ENCODE data around the gene EEF1AKMT2.

The EEF1AKMT2 gene

DNA sequence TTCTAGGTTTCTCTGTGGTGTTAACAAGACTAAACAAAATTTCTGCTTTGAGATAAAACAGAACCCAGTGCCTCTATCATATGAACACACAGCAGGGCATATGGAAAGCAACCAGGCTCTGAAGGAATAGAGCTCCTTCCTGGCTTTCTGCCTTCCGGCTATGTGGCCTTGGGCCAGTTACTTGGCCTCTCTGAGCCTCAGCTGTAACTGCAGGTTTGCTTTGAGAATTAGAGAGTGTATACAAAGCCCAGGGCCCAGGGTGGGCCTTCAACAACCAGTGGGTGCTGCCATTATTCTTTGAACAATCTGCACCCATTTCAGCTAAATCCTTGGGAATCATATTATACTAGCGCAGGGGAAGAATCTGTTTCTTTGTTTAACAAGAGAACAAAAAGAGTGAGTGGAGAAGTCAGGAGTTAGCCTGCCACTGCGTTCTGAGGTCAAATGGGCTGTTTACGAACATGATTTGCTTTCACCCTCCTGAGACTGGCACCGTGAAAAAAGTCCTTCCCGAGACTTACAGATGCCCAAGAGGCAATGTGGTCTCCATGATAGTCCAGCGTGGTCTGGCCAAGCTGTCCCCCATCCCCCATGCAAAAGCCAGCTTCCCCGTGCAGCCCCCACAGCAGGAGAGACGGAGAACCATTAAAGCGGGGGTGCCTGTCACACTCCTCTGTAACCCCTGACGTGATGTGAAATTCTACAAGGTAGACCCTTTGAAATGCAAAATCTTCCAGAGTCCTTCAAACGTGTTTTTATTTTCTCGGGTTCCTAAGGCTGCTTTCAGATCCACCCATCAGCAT is 52.4 kb downstream of the EEF1AKMT2 start:
- DNase-seq (no peak), ATAC-seq (replicated peaks) (no peak)
- Mint-ChIP-seq H3K27ac (peak overlapping the region; percentile 96 to 98), H3K36me3 (ENCODE audit: insufficient read depth) (peaks cover 54% of the 10 kb centered on the region), H3K9me3 (no peaks in the 10 kb centered on the region), H3K27me3 (no peaks in the 10 kb centered on the region), H3K4me1 (ENCODE audit: low read depth in 2 of 2) (peaks cover 76 to 83% of the 10 kb centered on the region in 2 donors), H3K4me3 (peak overlapping the region; percentile 91 to 93)

DNA sequence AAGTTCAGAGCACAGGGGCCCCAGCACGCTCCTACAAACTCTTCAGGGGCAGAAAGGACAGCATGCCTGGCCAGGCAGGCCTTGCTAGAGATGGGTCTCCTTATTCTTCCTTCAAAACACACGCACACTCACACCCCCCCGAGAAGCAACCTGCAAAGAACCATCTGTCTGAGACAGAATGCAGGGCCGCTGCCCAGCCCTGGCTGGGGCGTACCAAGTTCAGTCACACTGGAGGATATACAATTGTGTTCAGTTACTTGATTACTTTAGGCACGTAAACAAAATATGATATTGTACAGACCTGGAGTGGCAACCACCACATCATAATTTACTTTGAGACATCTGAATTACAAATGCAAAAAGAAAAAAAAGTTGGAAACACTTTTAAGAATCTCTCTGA is 53.2 kb downstream of the EEF1AKMT2 start:
- no peak for ATAC-seq (replicated peaks)
- no peak for DNase-seq
- peak overlapping the region; percentile 96 to 98 for H3K27ac Mint-ChIP-seq
- peaks cover 85 to 91% of the 10 kb centered on the region in 2 donors for H3K4me1 Mint-ChIP-seq (ENCODE audit: low read depth in 2 of 2)
- H3K27me3 Mint-ChIP-seq: no peaks in the 10 kb centered on the region
- H3K9me3 Mint-ChIP-seq: no peaks in the 10 kb centered on the region
- H3K36me3 Mint-ChIP-seq (ENCODE audit: insufficient read depth): peaks cover 59% of the 10 kb centered on the region
- H3K4me3 Mint-ChIP-seq: peak overlapping the region; percentile 91 to 93

DNA sequence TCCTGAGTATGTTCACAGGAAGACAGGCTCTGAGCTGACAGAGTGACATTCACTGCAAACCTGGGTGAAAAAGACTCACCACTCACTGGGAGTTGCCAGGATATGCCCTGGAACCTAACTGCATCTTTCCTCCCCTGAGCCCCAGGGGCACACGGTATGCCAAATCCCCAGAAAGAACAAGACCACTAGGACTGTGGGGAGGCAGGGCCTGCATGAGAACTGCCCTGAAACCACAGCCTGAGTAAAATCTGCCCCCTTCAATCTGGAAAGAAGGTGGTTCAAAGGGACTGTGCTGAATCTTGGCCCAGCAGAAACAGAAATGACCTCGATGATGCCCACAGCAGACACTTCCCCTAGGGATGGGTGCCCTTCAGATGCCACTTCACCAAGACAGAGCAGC is 54.0 kb downstream of the EEF1AKMT2 start:
- Mint-ChIP-seq H3K27ac (peak overlapping the region; percentile 96 to 98), H3K36me3 (ENCODE audit: insufficient read depth) (peaks cover 59% of the 10 kb centered on the region), H3K4me1 (ENCODE audit: low read depth in 2 of 2) (peaks cover 92 to 95% of the 10 kb centered on the region in 2 donors), H3K27me3 (no peaks in the 10 kb centered on the region), H3K9me3 (no peaks in the 10 kb centered on the region), H3K4me3 (peak overlapping the region; percentile 91 to 93)
- DNase-seq: no peak
- ATAC-seq (replicated peaks): no peak

DNA sequence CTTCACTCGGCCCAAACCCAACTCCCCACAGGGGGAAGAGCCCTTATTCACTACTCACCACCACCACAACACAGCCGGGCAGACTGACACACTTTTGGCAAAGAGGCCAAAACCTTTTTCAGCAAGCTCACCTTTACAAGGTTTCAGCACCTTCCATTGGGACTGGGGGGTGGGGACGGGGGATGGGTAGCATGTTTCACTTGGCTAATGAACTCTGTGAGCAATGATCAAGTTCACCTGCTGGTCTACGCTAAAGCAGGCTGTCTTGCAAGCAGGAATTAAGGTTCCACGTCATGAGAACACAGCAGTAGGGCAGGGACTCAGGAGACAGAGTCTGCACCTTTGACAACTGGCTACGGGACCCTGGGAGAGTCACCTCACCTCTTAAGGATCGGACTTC is 54.5 kb downstream of the EEF1AKMT2 start:
- DNase-seq (no peak), ATAC-seq (replicated peaks) (no peak)
- H3K36me3 Mint-ChIP-seq (ENCODE audit: insufficient read depth): peaks cover 59% of the 10 kb centered on the region
- H3K4me1 Mint-ChIP-seq (ENCODE audit: low read depth in 2 of 2): peaks cover 94 to 96% of the 10 kb centered on the region in 2 donors
- no peaks in the 10 kb centered on the region for H3K27me3 Mint-ChIP-seq
- no peaks in the 10 kb centered on the region for H3K9me3 Mint-ChIP-seq
- H3K27ac Mint-ChIP-seq: peak overlapping the region; percentile 96 to 98
- H3K4me3 Mint-ChIP-seq: peak overlapping the region; percentile 91 to 93

DNA sequence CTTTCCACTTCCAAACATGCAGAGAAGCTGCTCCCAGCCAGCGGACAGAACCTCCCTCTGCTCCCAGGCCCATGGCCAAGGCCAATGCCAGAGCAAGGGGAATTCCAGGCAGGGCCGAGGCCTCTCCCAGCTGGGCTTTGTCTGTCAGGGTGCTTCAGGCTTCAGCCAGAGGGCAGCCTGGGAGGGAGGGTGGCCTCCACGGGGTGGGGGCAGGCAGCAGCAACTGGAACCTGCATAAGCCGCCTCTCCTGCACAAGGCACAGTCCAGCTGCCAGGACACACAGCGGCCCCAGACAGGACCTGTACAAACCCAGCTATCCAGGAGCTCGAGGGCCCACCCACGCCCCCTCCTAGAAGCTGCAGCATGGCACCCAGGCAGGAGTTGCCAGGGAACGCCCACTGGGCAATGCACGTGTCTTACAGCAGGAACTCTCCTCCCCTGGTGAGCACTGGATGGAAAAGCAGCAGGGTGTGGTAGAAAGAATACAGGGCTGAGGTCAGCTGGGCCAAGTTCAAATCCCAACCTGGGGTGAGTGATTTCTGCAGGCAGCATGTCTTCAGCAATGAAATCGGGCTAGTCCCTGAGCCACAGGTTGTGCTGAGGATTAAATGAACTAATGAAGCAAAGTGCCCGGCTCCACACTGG is 55.1 kb downstream of the EEF1AKMT2 start:
- peaks cover 61% of the 10 kb centered on the region for H3K36me3 Mint-ChIP-seq (ENCODE audit: insufficient read depth)
- no peaks in the 10 kb centered on the region for H3K27me3 Mint-ChIP-seq
- no peaks in the 10 kb centered on the region for H3K9me3 Mint-ChIP-seq
- H3K27ac Mint-ChIP-seq: peak overlapping the region; percentile 96 to 98
- H3K4me1 Mint-ChIP-seq (ENCODE audit: low read depth in 2 of 2): peaks cover 94 to 98% of the 10 kb centered on the region in 2 donors
- no peak for DNase-seq
- H3K4me3 Mint-ChIP-seq: peak overlapping the region; percentile 91 to 93
- no peak for ATAC-seq (replicated peaks)

DNA sequence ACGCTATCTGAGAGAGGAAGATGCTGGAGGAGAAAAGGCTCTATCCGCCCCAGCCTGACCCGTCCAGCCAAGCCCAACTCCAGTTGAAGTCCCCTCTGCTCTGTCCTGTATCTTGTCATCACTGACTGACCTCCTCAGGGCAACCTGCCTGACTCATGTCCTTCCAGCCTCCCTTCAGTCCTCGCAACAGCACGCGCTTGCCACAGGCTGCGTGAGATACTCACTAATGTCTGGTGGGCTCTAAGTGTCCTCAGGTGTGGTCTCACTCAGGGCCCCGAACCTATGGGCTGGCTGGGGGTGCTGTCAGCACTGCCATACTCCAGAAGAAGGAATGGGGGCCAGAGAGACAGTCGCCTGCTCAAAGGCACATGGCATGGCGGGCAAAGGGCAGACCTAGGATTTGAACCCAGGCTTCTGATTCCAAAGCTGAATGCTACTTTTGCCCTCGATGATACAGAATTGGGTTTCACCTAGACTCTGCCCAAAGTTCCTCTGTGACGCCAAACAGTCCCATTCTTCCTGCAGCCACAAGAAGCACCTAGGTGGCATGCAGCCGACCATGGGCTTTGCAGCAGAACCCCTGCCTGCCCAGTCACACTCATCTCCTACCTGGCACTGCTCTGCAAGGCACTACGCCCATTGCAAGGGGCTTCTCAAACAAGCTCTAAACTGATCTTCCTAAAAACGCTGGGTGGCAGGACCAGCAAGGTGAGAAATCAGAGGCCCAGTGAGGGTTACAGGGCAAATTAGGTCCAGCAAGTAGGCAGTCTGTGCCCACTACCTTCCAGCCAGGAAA is 56.0 kb downstream of the EEF1AKMT2 start:
- H3K9me3 Mint-ChIP-seq: no peaks in the 10 kb centered on the region
- no peaks in the 10 kb centered on the region for H3K27me3 Mint-ChIP-seq
- DNase-seq: no peak
- H3K4me3 Mint-ChIP-seq: peak overlapping the region; percentile 91 to 93
- peaks cover 87 to 92% of the 10 kb centered on the region in 2 donors for H3K4me1 Mint-ChIP-seq (ENCODE audit: low read depth in 2 of 2)
- no peak for ATAC-seq (replicated peaks)
- H3K27ac Mint-ChIP-seq: peak overlapping the region; percentile 96 to 98
- H3K36me3 Mint-ChIP-seq (ENCODE audit: insufficient read depth): peaks cover 52% of the 10 kb centered on the region

DNA sequence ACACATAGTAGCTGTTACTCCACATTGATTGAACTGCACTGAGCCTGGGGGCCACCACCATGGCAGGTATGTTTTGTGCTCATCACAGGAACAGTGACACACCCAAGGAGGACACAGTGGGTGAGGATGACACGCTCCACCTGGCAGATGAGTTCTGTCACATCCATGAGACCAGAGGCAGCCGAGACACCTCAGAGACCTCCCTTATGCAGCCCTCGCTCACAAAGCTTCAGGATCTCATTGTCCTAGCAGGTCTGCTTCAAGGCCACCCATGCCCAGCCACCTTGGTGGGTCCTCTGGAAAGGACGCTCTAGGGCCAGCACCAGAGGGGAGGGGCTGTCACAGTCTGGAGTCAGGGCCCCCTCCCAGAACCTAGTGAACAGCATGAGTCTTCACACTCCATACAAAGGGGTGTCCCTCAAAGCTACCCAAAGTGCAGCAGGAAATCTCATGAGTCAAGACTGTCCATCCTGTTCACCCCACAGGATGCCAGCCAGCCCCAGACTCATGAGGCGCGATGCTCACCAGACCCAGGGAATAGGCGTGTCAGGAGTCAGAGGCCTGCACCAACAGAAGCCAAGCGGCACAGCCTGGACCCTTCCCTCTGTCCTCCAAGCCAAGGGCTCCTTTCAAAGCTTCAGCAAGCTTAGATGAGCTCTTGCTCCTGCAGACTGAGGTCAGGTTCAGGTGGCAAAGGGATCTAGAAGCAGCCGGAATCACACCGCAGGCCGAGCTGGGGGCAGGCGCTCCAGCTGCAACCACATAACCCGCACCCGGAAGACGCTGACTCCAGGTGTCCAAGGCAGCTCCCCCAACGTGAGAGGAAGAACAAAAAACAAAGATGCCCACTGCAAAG is 57.1 kb downstream of the EEF1AKMT2 start:
- Mint-ChIP-seq H3K4me3 (peak overlapping the region; percentile 91 to 93), H3K27me3 (no peaks in the 10 kb centered on the region), H3K27ac (peak overlapping the region; percentile 96 to 98), H3K9me3 (no peaks in the 10 kb centered on the region), H3K4me1 (ENCODE audit: low read depth in 2 of 2) (peaks cover 88 to 90% of the 10 kb centered on the region in 2 donors), H3K36me3 (ENCODE audit: insufficient read depth) (peaks cover 48% of the 10 kb centered on the region)
- peak in 1 of 3 experiments; percentile 29 for DNase-seq
- peak; percentile 69 for ATAC-seq (replicated peaks)

DNA sequence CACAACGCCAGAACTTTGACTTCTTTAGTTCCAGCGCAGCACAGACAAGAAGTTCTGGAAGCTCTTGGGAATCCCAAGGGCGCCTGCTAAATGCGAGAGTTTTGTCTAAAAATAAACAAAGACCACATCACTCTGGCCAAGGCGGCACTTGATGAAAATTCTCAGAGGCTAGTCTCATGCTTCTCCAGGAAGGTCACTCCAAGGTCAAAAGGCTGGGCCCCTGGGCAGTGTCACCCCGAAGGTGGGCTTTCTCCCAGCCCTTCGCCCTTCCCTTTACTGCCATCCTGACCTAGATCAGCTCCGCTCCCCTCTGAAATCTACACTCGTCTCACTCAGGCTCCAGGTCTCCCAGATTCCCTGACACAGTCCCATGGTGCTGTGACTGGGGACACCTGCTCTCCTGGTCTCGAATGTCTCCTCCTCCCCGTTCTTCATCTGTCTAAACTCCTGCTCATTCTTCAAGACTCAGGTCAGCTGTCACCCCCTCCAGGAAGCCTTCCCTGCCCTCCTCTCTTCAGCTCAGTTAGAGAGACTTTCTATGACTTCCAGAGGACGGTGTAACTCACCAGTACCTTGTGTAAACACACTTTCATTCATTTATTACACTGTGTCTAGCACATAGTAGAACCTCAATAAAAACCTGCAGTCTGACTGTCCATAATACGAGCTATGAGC is 58.0 kb downstream of the EEF1AKMT2 start:
- peak overlapping the region; percentile 96 to 98 for H3K27ac Mint-ChIP-seq
- no peaks in the 10 kb centered on the region for H3K27me3 Mint-ChIP-seq
- no peak for ATAC-seq (replicated peaks)
- no peak for DNase-seq
- no peaks in the 10 kb centered on the region for H3K9me3 Mint-ChIP-seq
- peaks cover 88 to 90% of the 10 kb centered on the region in 2 donors for H3K4me1 Mint-ChIP-seq (ENCODE audit: low read depth in 2 of 2)
- peak overlapping the region; percentile 91 to 93 for H3K4me3 Mint-ChIP-seq
- H3K36me3 Mint-ChIP-seq (ENCODE audit: insufficient read depth): peaks cover 45% of the 10 kb centered on the region

DNA sequence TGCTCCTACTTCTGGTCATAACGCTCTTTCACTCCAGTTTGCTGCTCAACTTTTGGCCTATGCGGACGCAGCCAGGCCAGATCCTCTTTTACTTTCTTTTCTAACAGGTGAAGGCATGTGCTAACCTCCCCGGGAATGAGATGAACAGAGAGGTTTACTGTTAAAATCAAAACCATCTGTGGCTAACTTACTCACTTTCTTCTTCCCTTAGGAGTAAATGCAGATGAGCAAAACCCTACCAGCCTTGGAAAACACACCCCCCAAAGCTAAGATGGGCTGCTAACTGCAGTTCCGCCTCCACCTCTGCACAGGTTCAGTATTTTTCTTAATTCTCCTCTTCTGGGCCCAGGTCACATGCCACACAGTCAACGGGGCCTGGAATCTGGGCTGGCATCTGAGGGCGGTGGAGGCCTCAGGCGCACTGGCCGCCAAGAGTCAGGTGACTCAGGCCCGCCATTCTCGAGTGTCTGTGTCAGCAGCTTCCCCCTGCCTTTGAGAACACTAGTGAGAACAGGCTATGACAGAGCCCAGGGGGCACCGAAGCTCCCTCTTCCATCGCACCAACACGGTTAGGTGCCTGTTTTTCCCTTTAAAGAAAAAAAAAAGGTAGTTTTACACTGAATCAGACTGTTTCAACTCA is 58.6 kb downstream of the EEF1AKMT2 start:
- DNase-seq (peak in 1 of 3 experiments; percentile 39), ATAC-seq (replicated peaks) (peak; percentile 54)
- Mint-ChIP-seq H3K27ac (peak overlapping the region; percentile 96 to 98), H3K36me3 (ENCODE audit: insufficient read depth) (peaks cover 45% of the 10 kb centered on the region), H3K9me3 (no peaks in the 10 kb centered on the region), H3K27me3 (no peaks in the 10 kb centered on the region), H3K4me1 (ENCODE audit: low read depth in 2 of 2) (peaks cover 89 to 90% of the 10 kb centered on the region in 2 donors), H3K4me3 (peak overlapping the region; percentile 91 to 93)

DNA sequence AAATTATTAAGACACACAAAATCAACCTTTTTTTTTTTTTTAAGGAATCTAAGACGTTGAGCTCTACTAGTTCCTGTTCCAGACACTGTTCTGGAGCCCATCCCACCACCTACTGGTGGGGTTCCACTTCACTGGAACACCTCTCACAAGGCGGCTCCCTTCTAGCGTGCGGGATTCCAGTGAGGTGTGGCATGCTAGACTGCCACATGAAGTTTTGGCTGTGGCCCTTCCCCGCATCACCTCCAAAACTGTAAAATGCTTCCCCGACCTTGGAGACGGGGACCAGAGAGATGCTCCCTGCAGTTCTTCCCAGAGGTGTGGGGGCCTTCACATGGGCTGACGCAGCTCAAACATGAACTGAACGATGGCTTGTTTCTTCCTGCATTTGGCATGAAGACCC is 60.1 kb downstream of the EEF1AKMT2 start:
- Mint-ChIP-seq H3K27me3 (no peaks in the 10 kb centered on the region), H3K36me3 (ENCODE audit: insufficient read depth) (peaks cover 57% of the 10 kb centered on the region), H3K9me3 (no peaks in the 10 kb centered on the region), H3K4me1 (ENCODE audit: low read depth in 2 of 2) (peaks cover 82 to 89% of the 10 kb centered on the region in 2 donors), H3K4me3 (peak overlapping the region; percentile 91 to 93), H3K27ac (peak overlapping the region; percentile 96 to 98)
- DNase-seq (no peak), ATAC-seq (replicated peaks) (no peak)

DNA sequence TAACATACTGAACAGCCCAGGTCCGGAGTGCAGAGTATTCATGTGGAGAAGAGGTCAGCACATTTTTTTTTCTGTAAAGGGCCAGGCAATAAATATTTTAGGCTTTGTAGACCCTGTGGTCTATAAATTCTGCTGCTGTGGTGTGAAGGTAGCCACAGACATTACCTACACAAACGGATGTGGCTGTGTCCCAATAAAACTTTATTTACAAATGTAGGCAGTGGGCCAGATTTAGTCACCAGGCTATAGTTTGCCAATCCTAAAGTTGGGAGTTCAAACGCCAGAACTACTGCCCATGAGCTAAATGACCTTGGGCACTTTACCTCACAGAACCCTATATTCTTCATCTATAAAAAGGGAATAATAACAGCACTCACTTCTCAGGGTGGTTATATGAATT is 60.9 kb downstream of the EEF1AKMT2 start:
- Mint-ChIP-seq H3K9me3 (no peaks in the 10 kb centered on the region), H3K36me3 (ENCODE audit: insufficient read depth) (peaks cover 57% of the 10 kb centered on the region), H3K27ac (peak overlapping the region; percentile 20 to 96), H3K4me3 (peak overlapping the region; percentile 19 to 22), H3K27me3 (no peaks in the 10 kb centered on the region), H3K4me1 (ENCODE audit: low read depth in 2 of 2) (peaks cover 78 to 85% of the 10 kb centered on the region in 2 donors)
- DNase-seq: no peak
- no peak for ATAC-seq (replicated peaks)

Data from effector memory CD8-positive, alpha-beta T cell (primary cell).